Measurements from ENCODE around the gene ARID4B. TPM values are rescaled to one million over a fixed set of nuclear protein-coding genes. Genes with fewer than 3 reads are reported as not detected.

Gene ARID4B
- total and polyA plus RNA-seq, 2 donors from 2014 or later: 6.6 to 50.3 TPM

GRCh38 chr1:235158680-235159079 is 169.3 kb downstream of the ARID4B start:
- Histone ChIP-seq H3K27me3 (ENCODE audit: control insufficient read depth, insufficient read depth, low read length) (no peaks in the 10 kb centered on the region), H3K9ac (ENCODE audit: low read length in 3 of 3) (no peak overlapping the region), H3K4me3 (ENCODE audit: low read length in 3 of 3) (no peak overlapping the region), H3K4me1 (ENCODE audit: control insufficient read depth in 2 of 3, insufficient read depth in 2 of 3, low read depth in 1 of 3, low read length in 3 of 3) (peaks cover 0 to 11% (median 7%) of the 10 kb centered on the region in 3 donors), H3K27ac (ENCODE audit: low read depth in 2 of 2, low read length in 2 of 2) (no peak overlapping the region), H3K9me3 (ENCODE audit: control insufficient read depth in 2 of 3, insufficient read depth in 1 of 3, low read length in 3 of 3) (no peaks in the 10 kb centered on the region), H3K36me3 (ENCODE audit: control insufficient read depth in 2 of 3, insufficient read depth in 3 of 3, low read length in 3 of 3) (peaks cover 7 to 23% (median 11%) of the 10 kb centered on the region in 3 donors)
- TF ChIP-seq CTCF (IDR thresholded peaks at IDR 0.05; ENCODE audit: borderline replicate concordance, extremely low read depth, insufficient read depth): no peak
- intact Hi-C loops (cut with DNase I): no loop called here
- DNase-seq: no peak
- FAIRE-seq: no peak

GRCh38 chr1:235157150-235157549 is 170.8 kb downstream of the ARID4B start:
- no peak for TF ChIP-seq CTCF (IDR thresholded peaks at IDR 0.05; ENCODE audit: borderline replicate concordance, extremely low read depth, insufficient read depth)
- Histone ChIP-seq H3K27ac (ENCODE audit: low read depth in 2 of 2, low read length in 2 of 2) (no peak overlapping the region), H3K4me1 (ENCODE audit: control insufficient read depth in 2 of 3, insufficient read depth in 2 of 3, low read depth in 1 of 3, low read length in 3 of 3) (peaks cover 0 to 11% (median 7%) of the 10 kb centered on the region in 3 donors), H3K4me3 (ENCODE audit: low read length in 3 of 3) (no peak overlapping the region), H3K9me3 (ENCODE audit: control insufficient read depth in 2 of 3, insufficient read depth in 1 of 3, low read length in 3 of 3) (no peaks in the 10 kb centered on the region), H3K27me3 (ENCODE audit: control insufficient read depth, insufficient read depth, low read length) (no peaks in the 10 kb centered on the region), H3K36me3 (ENCODE audit: control insufficient read depth in 2 of 3, insufficient read depth in 3 of 3, low read length in 3 of 3) (peaks cover 7 to 23% (median 11%) of the 10 kb centered on the region in 3 donors), H3K9ac (ENCODE audit: low read length in 3 of 3) (no peak overlapping the region)
- intact Hi-C loops (cut with DNase I): no loop called here
- no peak for DNase-seq
- FAIRE-seq: no peak

GRCh38 chr1:235156740-235157139 is 171.2 kb downstream of the ARID4B start:
- FAIRE-seq: no peak
- no peak for DNase-seq
- intact Hi-C loops (cut with DNase I): no loop called here
- no peak overlapping the region for H3K27ac ChIP-seq (ENCODE audit: low read depth in 2 of 2, low read length in 2 of 2)
- no peak for TF ChIP-seq CTCF (IDR thresholded peaks at IDR 0.05; ENCODE audit: borderline replicate concordance, extremely low read depth, insufficient read depth)
- H3K4me3 ChIP-seq (ENCODE audit: low read length in 3 of 3): no peak overlapping the region
- H3K9ac ChIP-seq (ENCODE audit: low read length in 3 of 3): no peak overlapping the region
- peaks cover 7 to 23% (median 11%) of the 10 kb centered on the region in 3 donors for H3K36me3 ChIP-seq (ENCODE audit: control insufficient read depth in 2 of 3, insufficient read depth in 3 of 3, low read length in 3 of 3)
- H3K9me3 ChIP-seq (ENCODE audit: control insufficient read depth in 2 of 3, insufficient read depth in 1 of 3, low read length in 3 of 3): no peaks in the 10 kb centered on the region
- peaks cover 0 to 11% (median 5%) of the 10 kb centered on the region in 3 donors for H3K4me1 ChIP-seq (ENCODE audit: control insufficient read depth in 2 of 3, insufficient read depth in 2 of 3, low read depth in 1 of 3, low read length in 3 of 3)
- no peaks in the 10 kb centered on the region for H3K27me3 ChIP-seq (ENCODE audit: control insufficient read depth, insufficient read depth, low read length)

GRCh38 chr1:235156265-235156664 is 171.7 kb downstream of the ARID4B start:
- no peak for FAIRE-seq
- no peak for DNase-seq
- peaks cover 7 to 27% (median 13%) of the 10 kb centered on the region in 3 donors for H3K36me3 ChIP-seq (ENCODE audit: control insufficient read depth in 2 of 3, insufficient read depth in 3 of 3, low read length in 3 of 3)
- H3K27me3 ChIP-seq (ENCODE audit: control insufficient read depth, insufficient read depth, low read length): no peaks in the 10 kb centered on the region
- H3K9me3 ChIP-seq (ENCODE audit: control insufficient read depth in 2 of 3, insufficient read depth in 1 of 3, low read length in 3 of 3): no peaks in the 10 kb centered on the region
- intact Hi-C loops (cut with DNase I): no loop called here
- TF ChIP-seq CTCF (IDR thresholded peaks at IDR 0.05; ENCODE audit: borderline replicate concordance, extremely low read depth, insufficient read depth): no peak
- H3K27ac ChIP-seq (ENCODE audit: low read depth in 2 of 2, low read length in 2 of 2): no peak overlapping the region
- H3K4me3 ChIP-seq (ENCODE audit: low read length in 3 of 3): no peak overlapping the region
- no peak overlapping the region for H3K9ac ChIP-seq (ENCODE audit: low read length in 3 of 3)
- peaks cover 0 to 11% (median 3%) of the 10 kb centered on the region in 3 donors for H3K4me1 ChIP-seq (ENCODE audit: control insufficient read depth in 2 of 3, insufficient read depth in 2 of 3, low read depth in 1 of 3, low read length in 3 of 3)
